Measurements from ENCODE around the gene USF2. TPM values are rescaled to one million over a fixed set of nuclear protein-coding genes. Genes with fewer than 3 reads are reported as not detected.

USF2 gene
- total and polyA plus RNA-seq, 2 of the 4 experiments (the other 2 are of a cell fraction): 21.3 to 65.6 TPM

DNA sequence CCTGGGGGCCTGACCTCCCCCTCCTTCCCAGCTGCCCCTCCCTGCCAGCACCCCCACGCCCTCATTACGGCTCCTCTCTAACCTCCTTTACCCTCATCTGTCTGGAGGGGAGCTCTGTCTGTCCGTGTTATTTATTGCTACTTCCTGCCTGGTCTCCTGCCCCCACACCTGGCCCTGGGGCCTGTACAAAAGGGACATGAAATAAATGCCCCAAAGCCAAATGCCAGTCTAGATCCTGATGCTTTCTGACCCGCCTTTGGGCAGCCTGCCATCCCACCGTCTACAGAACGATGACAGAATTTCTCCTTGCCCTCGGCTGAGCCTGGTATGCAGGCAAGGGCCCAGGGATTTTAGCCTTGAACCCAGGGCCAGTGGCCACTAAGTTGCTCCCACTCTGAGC lies 44.8 kb downstream of the USF2 start:
- H3K9ac ChIP-seq (ENCODE audit: low read depth, low read length): no peak overlapping the region
- H3K79me1 ChIP-seq (ENCODE audit: low read depth in 1 of 2, low read length in 2 of 2): no peaks in the 10 kb centered on the region
- H3K14ac ChIP-seq (replicated peaks; ENCODE audit: low read depth, low read length): no peak overlapping the region
- H4K5ac ChIP-seq (ENCODE audit: low read depth, low read length): no peak overlapping the region
- no peaks in the 10 kb centered on the region for H3K36me3 ChIP-seq (ENCODE audit: control insufficient read depth, insufficient read depth, low read length)
- peaks cover under 1% of the 10 kb centered on the region for H3K4me1 ChIP-seq (ENCODE audit: control insufficient read depth, insufficient read depth, low read length)
- H3K18ac ChIP-seq (ENCODE audit: low read depth, low read length): no peak overlapping the region
- TF ChIP-seq CHD1 (IDR thresholded peaks at IDR 0.05; ENCODE audit: low read depth, low read length) (no peak), MAFK (IDR thresholded peaks at IDR 0.05; ENCODE audit: low read depth, low read length) (no peak), SMC3 (IDR thresholded peaks at IDR 0.05; ENCODE audit: low read depth, low read length) (no peak), BHLHE40 (IDR thresholded peaks at IDR 0.05; ENCODE audit: low read depth, low read length) (no peak)
- WGBS, 2 experiments (ENCODE audit: extremely low coverage in 2 of 2, insufficient read length in 1 of 2): 40% methylated on average over 1 of the region's 7 CpGs; no CpG with 5 or more reads in 1 of the 2 experiments
- no peak overlapping the region for H2BK15ac ChIP-seq (ENCODE audit: low read depth, low read length)
- H3K4ac ChIP-seq (ENCODE audit: low read depth, low read length): no peak overlapping the region
- no peak overlapping the region for H2BK120ac ChIP-seq (ENCODE audit: low read depth, low read length)
- no peaks in the 10 kb centered on the region for H4K20me1 ChIP-seq (ENCODE audit: insufficient read depth, low read length)
- in situ Hi-C loops (cut with MboI; ENCODE audit: low sequenced_read_pairs) (no loop called here), dilution Hi-C loops (cut with HindIII; ENCODE audit: low sequenced_read_pairs, unreplicated experiment) (no loop called here), intact Hi-C loops (cut with micrococcal nuclease) (no loop called here)
- ChIA-PET CTCF (interaction anchor here (0.6 kb wide), 1 partner anchor 246 kb away, joined by 8 read pairs; no protein-coding TSS in a partner anchor), POLR2A (ENCODE audit: unreplicated experiment) (no interaction called here)
- H2BK20ac ChIP-seq (ENCODE audit: low read depth, low read length): no peak overlapping the region
- H3K23ac ChIP-seq (ENCODE audit: low read depth, low read length): no peak overlapping the region
- no peak overlapping the region for H3K4me2 ChIP-seq (ENCODE audit: low read depth, low read length)
- no peaks in the 10 kb centered on the region for H3K9me1 ChIP-seq (ENCODE audit: insufficient read depth, low read length)
- H2BK5ac ChIP-seq (ENCODE audit: low read depth, low read length, poor library complexity, severe bottlenecking): no peak overlapping the region
- no peak overlapping the region for H3K56ac ChIP-seq (ENCODE audit: extremely low read depth, insufficient read depth, low read length)
- no peak overlapping the region for H4K8ac ChIP-seq (ENCODE audit: low read depth in 2 of 2, low read length in 2 of 2)
- no peak overlapping the region for H2AFZ ChIP-seq (replicated peaks; ENCODE audit: low read length, poor library complexity)
- H3K27me3 ChIP-seq (ENCODE audit: control insufficient read depth, insufficient read depth, low read length): no peaks in the 10 kb centered on the region; the same call in 1 of the 2 replicates
- H4K91ac ChIP-seq (ENCODE audit: insufficient read depth, low read depth, low read length): no peak overlapping the region
- BruUV-seq (replicated peaks): no TSS peak
- DNase-seq (no peak), ATAC-seq (ENCODE audit: low read depth) (no peak)
- H3K27ac ChIP-seq (ENCODE audit: insufficient read depth, low read length): no peak overlapping the region
- no peak overlapping the region for H2AK9ac ChIP-seq (replicated peaks; ENCODE audit: low read depth, low read length, poor library complexity)
- no peak overlapping the region for H3K4me3 ChIP-seq (ENCODE audit: insufficient read depth, low read depth, low read length)
- H3K9me3 ChIP-seq (ENCODE audit: control insufficient read depth, insufficient read depth, low read length): no peaks in the 10 kb centered on the region
- H2AK5ac ChIP-seq (ENCODE audit: low read depth, low read length): no peak overlapping the region

All from IMR-90 (cell line).